ENCODE measurements around the gene PDE1C. TPM values are rescaled to one million over a fixed set of nuclear protein-coding genes. Genes with fewer than 3 reads are reported as not detected.
A peak's percentile ranks its signal among the peaks of the same experiment; 100 is the strongest.

Gene PDE1C
- total RNA-seq, 1 experiment from 2014 or later: 14.1 TPM

DNA sequence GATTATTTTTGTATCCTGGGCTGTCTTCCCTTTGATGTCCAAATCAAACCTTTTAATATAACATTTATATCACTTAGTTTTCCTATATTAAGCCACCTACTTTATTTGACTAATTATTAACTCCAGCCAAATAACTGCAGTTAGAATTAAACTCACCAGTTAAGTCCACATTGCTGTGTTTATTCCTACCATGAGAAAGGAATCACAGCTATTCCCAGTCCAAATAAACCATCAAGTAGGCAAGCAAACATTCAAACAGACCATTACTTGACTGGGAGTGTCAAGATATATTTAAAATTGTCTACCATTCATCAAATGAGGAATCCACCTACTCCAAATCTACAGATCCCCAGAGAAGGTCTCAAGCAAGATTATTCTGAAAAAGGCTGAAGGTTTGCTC, 22.4 kb downstream of the PDE1C start:
- Histone ChIP-seq H3K4me2 (ENCODE audit: low read length) (no peak overlapping the region), H3K9ac (ENCODE audit: low read length) (no peak overlapping the region), H3K9me3 (ENCODE audit: low read length) (no peaks in the 10 kb centered on the region), H3K4me1 (ENCODE audit: insufficient read depth, low read length) (peaks cover 56% of the 10 kb centered on the region), H3F3A (ENCODE audit: low read length, unreplicated experiment) (no peaks in the 10 kb centered on the region), H3K27ac (ENCODE audit: low read length) (no peak overlapping the region), H3K36me3 (ENCODE audit: low read depth, low read length) (no peaks in the 10 kb centered on the region), H3K9me2 (replicated peaks; ENCODE audit: low read length) (no peaks in the 10 kb centered on the region), H3K4me3 (ENCODE audit: low read length) (no peak overlapping the region), H4K20me1 (ENCODE audit: low read length) (no peaks in the 10 kb centered on the region), H3K27me3 (ENCODE audit: low read length) (no peaks in the 10 kb centered on the region), H3K79me2 (ENCODE audit: low read length) (no peaks in the 10 kb centered on the region), H2AFZ (ENCODE audit: low read length) (no peak overlapping the region)
- TF ChIP-seq EZH2phosphoT487 (IDR thresholded peaks at IDR 0.05; ENCODE audit: borderline replicate concordance, low read length) (no peak), EZH2 (IDR thresholded peaks at IDR 0.05; ENCODE audit: low read length, unreplicated experiment) (no peak)
- TF ChIP-seq, protein P1, sequence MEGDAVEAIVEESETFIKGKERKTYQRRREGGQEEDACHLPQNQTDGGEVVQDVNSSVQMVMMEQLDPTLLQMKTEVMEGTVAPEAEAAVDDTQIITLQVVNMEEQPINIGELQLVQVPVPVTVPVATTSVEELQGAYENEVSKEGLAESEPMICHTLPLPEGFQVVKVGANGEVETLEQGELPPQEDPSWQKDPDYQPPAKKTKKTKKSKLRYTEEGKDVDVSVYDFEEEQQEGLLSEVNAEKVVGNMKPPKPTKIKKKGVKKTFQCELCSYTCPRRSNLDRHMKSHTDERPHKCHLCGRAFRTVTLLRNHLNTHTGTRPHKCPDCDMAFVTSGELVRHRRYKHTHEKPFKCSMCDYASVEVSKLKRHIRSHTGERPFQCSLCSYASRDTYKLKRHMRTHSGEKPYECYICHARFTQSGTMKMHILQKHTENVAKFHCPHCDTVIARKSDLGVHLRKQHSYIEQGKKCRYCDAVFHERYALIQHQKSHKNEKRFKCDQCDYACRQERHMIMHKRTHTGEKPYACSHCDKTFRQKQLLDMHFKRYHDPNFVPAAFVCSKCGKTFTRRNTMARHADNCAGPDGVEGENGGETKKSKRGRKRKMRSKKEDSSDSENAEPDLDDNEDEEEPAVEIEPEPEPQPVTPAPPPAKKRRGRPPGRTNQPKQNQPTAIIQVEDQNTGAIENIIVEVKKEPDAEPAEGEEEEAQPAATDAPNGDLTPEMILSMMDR (conservative IDR thresholded peaks at IDR 0.05; ENCODE audit: low read depth, low read length): no peak
- ATAC-seq (no peak), DNase-seq (no peak)
- intact Hi-C loops (cut with micrococcal nuclease): loop anchor here (1.0 to 5.0 kb wide), 2 partner anchors 40 to 60 kb away; no protein-coding TSS in a partner anchor
- ChIA-PET CTCF (no interaction called here), POLR2A (ENCODE audit: unreplicated experiment) (interaction anchor here (0.8 kb wide), 1 partner anchor 29 kb away, joined by 3 read pairs; no protein-coding TSS in a partner anchor)
- BruUV-seq (replicated peaks): no TSS peak

DNA sequence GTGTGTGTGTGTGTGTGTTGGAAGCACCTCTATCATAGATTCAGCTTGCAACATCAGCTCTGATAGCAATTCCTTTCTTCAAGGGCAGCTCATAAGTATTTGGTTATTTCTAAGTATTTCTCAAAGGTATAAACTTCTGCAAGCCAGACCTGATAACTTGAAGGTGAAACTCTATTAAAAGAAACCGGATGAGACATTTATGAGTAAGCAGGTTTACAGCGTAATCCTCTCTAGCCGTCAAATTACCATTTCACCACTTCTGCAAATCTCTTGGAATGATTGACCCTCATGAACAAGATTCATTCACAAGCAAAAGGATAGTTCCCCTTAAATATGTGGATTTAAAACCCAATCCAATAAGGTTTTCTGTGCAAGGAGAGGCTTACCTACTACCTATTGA, 23.1 kb downstream of the PDE1C start:
- H3K4me3 ChIP-seq (ENCODE audit: low read length): no peak overlapping the region
- peaks cover 64% of the 10 kb centered on the region for H3K4me1 ChIP-seq (ENCODE audit: insufficient read depth, low read length)
- H3K27me3 ChIP-seq (ENCODE audit: low read length): no peaks in the 10 kb centered on the region
- peak overlapping the region; percentile 33 for H3K27ac ChIP-seq (ENCODE audit: low read length)
- BruUV-seq (replicated peaks): no TSS peak
- H4K20me1 ChIP-seq (ENCODE audit: low read length): no peaks in the 10 kb centered on the region
- no peaks in the 10 kb centered on the region for H3K36me3 ChIP-seq (ENCODE audit: low read depth, low read length)
- H3K9ac ChIP-seq (ENCODE audit: low read length): no peak overlapping the region
- no peaks in the 10 kb centered on the region for H3F3A ChIP-seq (ENCODE audit: low read length, unreplicated experiment)
- DNase-seq (peak; percentile 46), ATAC-seq (peak; percentile 14; the same call in 1 of the 2 replicates)
- peak overlapping the region; percentile 23 for H3K4me2 ChIP-seq (ENCODE audit: low read length)
- no peaks in the 10 kb centered on the region for H3K79me2 ChIP-seq (ENCODE audit: low read length)
- ChIA-PET CTCF (interaction anchor here (0.6 kb wide), 1 partner anchor 128 kb away, joined by 3 read pairs; no protein-coding TSS in a partner anchor), POLR2A (ENCODE audit: unreplicated experiment) (no interaction called here)
- H3K9me3 ChIP-seq (ENCODE audit: low read length): no peaks in the 10 kb centered on the region
- TF ChIP-seq EZH2 (IDR thresholded peaks at IDR 0.05; ENCODE audit: low read length, unreplicated experiment) (no peak), EZH2phosphoT487 (IDR thresholded peaks at IDR 0.05; ENCODE audit: borderline replicate concordance, low read length) (no peak)
- TF ChIP-seq, protein P1 (conservative IDR thresholded peaks at IDR 0.05; ENCODE audit: low read depth, low read length): no peak
- intact Hi-C loops (cut with micrococcal nuclease): loop anchor here (1.0 to 5.0 kb wide), 2 partner anchors 41 to 60 kb away; no protein-coding TSS in a partner anchor
- H3K9me2 ChIP-seq (replicated peaks; ENCODE audit: low read length): no peaks in the 10 kb centered on the region
- peak overlapping the region; percentile 27 for H2AFZ ChIP-seq (ENCODE audit: low read length)

DNA sequence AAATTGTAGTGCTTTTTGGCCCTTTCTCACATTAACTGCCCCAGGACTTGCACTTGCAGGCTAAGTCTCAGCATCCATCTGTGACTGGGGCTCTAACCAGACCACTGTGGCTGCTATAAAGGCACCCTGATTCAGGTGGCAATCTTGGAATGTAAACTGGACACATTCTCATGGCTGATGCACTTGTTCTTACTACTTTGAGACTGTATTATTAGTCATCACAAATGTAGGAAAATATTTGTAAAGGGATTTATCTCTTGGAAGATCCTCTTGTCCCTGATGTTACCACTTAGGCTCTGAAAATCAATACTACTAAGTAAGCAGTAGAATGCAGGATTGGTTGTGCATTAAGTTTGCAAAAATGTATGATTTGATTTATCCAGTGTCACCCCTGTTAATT, 25.0 kb downstream of the PDE1C start:
- ChIA-PET CTCF (no interaction called here), POLR2A (ENCODE audit: unreplicated experiment) (no interaction called here)
- no peaks in the 10 kb centered on the region for H3K9me3 ChIP-seq (ENCODE audit: low read length)
- H3K9ac ChIP-seq (ENCODE audit: low read length): no peak overlapping the region; the same call in 1 of the 2 replicates
- ATAC-seq (peak; percentile 9), DNase-seq (peak; percentile 57)
- H3K36me3 ChIP-seq (ENCODE audit: low read depth, low read length): no peaks in the 10 kb centered on the region
- H3K27me3 ChIP-seq (ENCODE audit: low read length): no peaks in the 10 kb centered on the region
- no TSS peak for BruUV-seq (replicated peaks)
- H3K27ac ChIP-seq (ENCODE audit: low read length): peak overlapping the region; percentile 93
- no peaks in the 10 kb centered on the region for H4K20me1 ChIP-seq (ENCODE audit: low read length)
- H3K9me2 ChIP-seq (replicated peaks; ENCODE audit: low read length): no peaks in the 10 kb centered on the region
- no peaks in the 10 kb centered on the region for H3K79me2 ChIP-seq (ENCODE audit: low read length)
- TF ChIP-seq, protein P1 (conservative IDR thresholded peaks at IDR 0.05; ENCODE audit: low read depth, low read length): no peak
- H3K4me2 ChIP-seq (ENCODE audit: low read length): no peak overlapping the region
- no peak overlapping the region for H3K4me3 ChIP-seq (ENCODE audit: low read length)
- H2AFZ ChIP-seq (ENCODE audit: low read length): no peak overlapping the region
- peaks cover 65% of the 10 kb centered on the region for H3K4me1 ChIP-seq (ENCODE audit: insufficient read depth, low read length)
- H3F3A ChIP-seq (ENCODE audit: low read length, unreplicated experiment): no peaks in the 10 kb centered on the region
- intact Hi-C loops (cut with micrococcal nuclease): loop anchor here (5.0 kb wide), 1 partner anchor 62 kb away; no protein-coding TSS in a partner anchor
